GM06990 (cell line): ENCODE data around the gene SFXN2.
"Not testable (repeated sequence)": the region's sequence is repeated elsewhere in the genome, so short reads cannot be mapped to it uniquely, and the experiment has no call there.

Experiments
- DNase-seq: peaks from one replicate; pipeline ENCODE4 v3.0.0-alpha.2; 2011; ENCODE audit not compliant: insufficient read length; ENCODE audit errors: extremely low read depth
- H3K27me3 ChIP-seq: replicated peaks from 2 replicates; pipeline ENCODE4 v1.6.0; 2011; ENCODE audit warnings: low read length; ENCODE audit not compliant: control insufficient read depth, insufficient read depth
- H3K36me3 ChIP-seq: 2 replicates; pipeline ENCODE4 v1.5.1; 2011; ENCODE audit warnings: low read length; ENCODE audit not compliant: control insufficient read depth, insufficient read depth
- H3K4me3 ChIP-seq: replicated peaks from 2 replicates; pipeline ENCODE4 v1.5.1; 2011; ENCODE audit warnings: low read depth, mild to moderate bottlenecking, control low read depth, low read length
- CTCF ChIP-seq: IDR thresholded peaks from 2 replicates; pipeline ENCODE4 v1.5.1; 2011; ENCODE audit warnings: low read length, control low read depth, mild to moderate bottlenecking, inconsistent platforms; ENCODE audit not compliant: insufficient read depth, poor library complexity, severe bottlenecking

Gene SFXN2

GRCh38 chr10:102738692-102739121, 24.3 kb downstream of the SFXN2 start:
- Histone ChIP-seq H3K27me3 (no peaks in the 10 kb centered on the region), H3K36me3 (peaks cover 8% of the 10 kb centered on the region), H3K4me3 (no peak overlapping the region)
- DNase-seq, result no peak
- TF ChIP-seq CTCF, result no peak

GRCh38 chr10:102740229-102740628, 25.8 kb downstream of the SFXN2 start:
- H3K4me3 ChIP-seq, result no peak overlapping the region
- no peak for TF ChIP-seq CTCF
- no peaks in the 10 kb centered on the region for H3K27me3 ChIP-seq
- DNase-seq, result no peak
- H3K36me3 ChIP-seq, result peaks cover 8% of the 10 kb centered on the region

- Histone ChIP-seq H3K36me3 (peaks cover 4% of the 10 kb centered on the region), H3K27me3 (no peaks in the 10 kb centered on the region)
- DNase-seq, result no peak
These were observed 27.3 kb downstream of the SFXN2 start for GRCh38 chr10:102741726-102742237.

GRCh38 chr10:102742313-102742712, 27.9 kb downstream of the SFXN2 start:
- not testable (repeated sequence) for H3K27me3 ChIP-seq, H3K36me3 ChIP-seq, DNase-seq, H3K4me3 ChIP-seq

More at GRCh38 chr10:102741726-102742237, 27.3 kb downstream of the SFXN2 start:
- H3K4me3 ChIP-seq, result no peak overlapping the region
- TF ChIP-seq CTCF, result no peak

- H3K27me3 ChIP-seq, result no peaks in the 10 kb centered on the region
- peak; percentile 20 for DNase-seq
- no peak overlapping the region for H3K4me3 ChIP-seq
- H3K36me3 ChIP-seq, result peaks cover 2% of the 10 kb centered on the region; the same call in 1 of the 2 replicates
- no peak for TF ChIP-seq CTCF
These were observed 28.7 kb downstream of the SFXN2 start for GRCh38 chr10:102743078-102743587.

GRCh38 chr10:102743588-102744373, 29.3 kb downstream of the SFXN2 start, which contains the start of gene WBP1L:
WBP1L (plus strand) TSS chr10:102743948; CDS start chr10:102744054, 106 bp downstream.
- DNase-seq, result peak; percentile 91
- H3K36me3 ChIP-seq, result peaks cover 1% of the 10 kb centered on the region; the same call in 1 of the 2 replicates
- no peak for TF ChIP-seq CTCF
- H3K27me3 ChIP-seq, result no peaks in the 10 kb centered on the region
- peak within 1 kb of the TSS; percentile 99 for H3K4me3 ChIP-seq
